HG03025 (cell line): ENCODE results near the gene KCNC4.
A peak's percentile ranks its signal among the peaks of the same experiment; 100 is the strongest.

Experiments used
- ATAC-seq: cut with Tn5 transposase; IDR thresholded peaks from one replicate; pipeline ENCODE4 v1.9.1; 2021; ENCODE audit warnings: mild to moderate bottlenecking, moderate library complexity; ENCODE audit not compliant: unreplicated experiment, low FRiP score

Gene KCNC4

DNA sequence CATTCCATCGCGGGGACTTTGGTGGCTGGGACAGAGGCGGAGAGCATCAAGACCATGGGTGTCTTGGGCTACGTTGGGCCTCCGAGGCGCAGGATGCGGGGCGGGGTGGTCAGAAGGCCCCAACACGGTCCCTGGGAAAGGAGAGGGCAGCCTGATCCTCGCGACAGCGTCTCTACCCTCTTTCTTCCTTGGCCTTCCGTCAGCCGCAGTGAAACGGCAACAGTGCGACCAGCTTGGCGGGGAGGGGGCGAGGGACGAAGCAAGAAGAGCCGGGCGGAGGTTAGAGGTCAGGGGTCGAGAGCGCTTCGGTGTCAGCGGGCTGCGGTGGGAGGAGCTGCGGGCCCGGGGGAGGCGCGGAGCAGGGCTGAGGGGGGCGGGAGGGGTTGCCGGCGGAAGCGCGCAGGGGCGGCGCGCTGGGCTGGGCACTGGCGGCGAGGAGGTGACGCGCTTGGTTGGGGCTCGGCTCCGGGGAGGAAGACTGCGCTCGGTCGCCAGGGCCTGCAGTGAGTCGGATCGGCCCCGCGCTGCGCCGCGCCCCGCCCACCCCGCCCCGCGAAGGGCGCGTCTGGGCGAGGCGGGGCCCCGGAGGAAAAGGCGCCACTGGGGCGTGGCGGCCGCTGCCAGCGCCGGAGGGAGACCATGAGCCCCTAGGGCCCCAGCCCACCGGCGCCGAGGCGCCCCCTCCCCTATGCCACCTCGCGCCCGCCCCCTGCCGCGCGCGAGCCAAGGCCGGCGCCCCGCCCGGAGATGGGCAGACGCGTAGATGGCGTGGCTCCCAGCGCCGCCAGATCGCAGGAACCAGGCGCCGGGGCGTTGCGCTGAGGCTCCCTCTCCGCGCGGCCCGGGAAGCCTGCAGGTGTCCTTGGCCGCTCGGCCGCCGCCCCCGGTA lies at the start of gene KCNC4:
Gene KCNC4, plus strand, starts transcription at position 600 of the 889 bp plus-strand sequence. CDS start 1,186 bp downstream, outside the sequence.
- ATAC-seq: peak; percentile 72

DNA sequence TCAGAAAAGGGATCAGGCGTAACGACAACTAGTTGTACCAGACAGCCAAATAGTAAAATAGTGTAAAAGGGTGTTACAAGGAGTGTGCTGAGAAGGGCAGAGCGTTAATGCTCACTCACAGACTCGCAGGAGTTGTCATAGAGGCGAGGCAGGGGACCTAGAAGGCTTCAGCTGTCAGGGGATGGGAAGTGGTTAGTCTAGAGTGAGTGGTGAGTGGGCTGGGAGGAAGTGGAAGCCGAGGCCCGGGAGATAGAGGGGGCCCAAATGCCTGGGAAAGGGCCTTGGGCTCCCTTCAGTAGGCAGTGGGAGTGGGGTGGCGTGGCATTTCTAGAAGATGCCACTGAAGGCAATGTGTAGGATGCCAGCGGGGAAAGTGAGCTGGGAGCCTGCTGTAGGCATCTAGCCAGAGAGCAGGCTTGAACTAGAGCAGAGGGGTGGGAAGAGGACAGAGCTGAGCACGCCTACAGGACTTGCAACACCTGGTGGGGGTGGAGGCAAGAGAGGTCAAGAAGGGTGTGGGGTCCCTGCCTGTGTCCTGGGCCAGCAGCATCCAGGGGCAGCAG lies 49.5 kb upstream of the KCNC4 start:
- no peak for ATAC-seq

DNA sequence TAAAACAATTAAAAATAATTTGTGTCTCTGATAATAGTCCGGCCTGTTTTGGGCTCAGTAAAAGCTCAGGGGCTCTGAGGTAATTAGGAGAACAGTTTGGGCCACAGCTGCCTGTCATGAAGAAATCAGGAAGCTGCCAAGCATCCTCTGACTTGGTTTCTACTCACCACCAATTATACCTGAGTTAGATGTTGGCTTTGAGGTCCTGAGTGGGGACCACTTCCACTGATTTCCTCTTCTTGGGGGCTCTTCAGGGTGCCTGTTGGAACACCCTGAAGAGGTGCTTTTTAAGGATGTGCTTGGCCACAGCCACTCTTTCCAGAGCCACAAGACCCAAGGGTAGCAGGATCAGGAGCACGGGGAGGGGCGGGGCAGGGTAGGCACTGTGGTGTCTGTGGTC lies 48.9 kb upstream of the KCNC4 start:
- no peak for ATAC-seq

DNA sequence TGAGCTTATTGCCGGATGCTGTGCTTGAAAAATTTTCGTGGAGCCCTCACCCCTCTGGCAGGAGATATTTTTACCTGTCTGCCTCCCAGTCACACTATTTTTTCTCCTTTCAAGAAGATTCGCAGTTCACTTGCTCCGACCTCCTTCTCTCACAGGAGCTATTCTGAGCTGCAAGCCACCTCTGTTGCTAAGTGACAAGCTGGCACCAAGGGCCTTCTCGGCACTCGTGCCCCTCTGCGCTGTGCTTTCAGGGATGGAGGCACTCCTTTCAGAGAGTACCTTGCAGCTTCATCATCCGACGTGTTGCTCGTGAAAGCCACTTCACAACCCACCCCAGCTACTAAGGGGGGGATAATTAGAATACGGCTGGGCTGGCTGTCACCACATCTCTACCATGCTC lies 48.3 kb upstream of the KCNC4 start:
- no peak for ATAC-seq

DNA sequence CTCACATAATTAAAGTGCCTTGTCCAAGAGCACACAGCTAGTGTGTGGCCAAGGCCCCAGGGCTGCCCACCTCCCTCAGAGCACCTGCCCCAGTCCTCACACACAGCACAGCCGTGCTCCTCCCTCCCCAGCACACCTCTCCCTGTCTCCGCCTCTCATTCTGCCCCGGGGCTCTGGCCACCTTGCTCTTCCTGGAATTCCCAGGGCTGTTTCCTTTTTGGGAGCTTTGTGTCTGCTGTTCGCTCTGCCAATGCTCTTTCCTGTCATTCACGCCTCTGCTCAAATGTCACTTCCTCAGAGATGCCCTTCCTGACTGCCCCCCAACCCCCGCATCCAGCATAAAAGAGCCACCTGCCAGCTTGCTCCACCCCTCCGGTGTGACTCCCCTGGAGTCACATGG lies 46.5 kb upstream of the KCNC4 start:
- no peak for ATAC-seq

DNA sequence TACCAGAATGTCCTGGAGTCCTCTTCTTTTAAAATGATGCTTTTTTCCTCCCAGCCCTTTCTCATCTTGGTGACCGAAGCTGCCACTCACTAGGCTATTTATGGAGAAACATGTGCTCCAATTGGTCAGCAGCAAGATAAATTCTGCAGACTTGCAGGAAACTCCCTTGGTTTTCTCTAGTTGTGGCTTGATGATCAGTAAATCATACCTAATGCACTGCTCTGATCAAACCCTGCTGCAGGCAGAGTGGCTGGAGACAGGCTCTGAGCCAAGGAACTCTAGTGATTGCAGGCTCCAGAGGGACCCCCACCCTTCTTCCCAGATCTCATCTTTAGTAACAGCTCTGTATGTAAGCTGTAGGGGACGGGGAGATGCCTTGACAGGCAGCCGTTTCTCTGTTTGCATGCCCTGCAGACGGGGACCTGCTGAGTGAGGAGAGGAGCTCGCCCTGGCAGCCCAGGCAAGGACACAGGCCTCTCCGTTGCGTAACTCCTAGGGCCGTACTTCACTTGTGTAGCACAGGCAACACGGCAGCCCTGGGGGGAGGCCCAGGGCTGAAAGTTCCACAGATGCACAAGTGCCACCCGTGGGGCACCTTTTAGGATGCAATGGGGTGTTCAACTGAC lies 45.3 kb upstream of the KCNC4 start:
- ATAC-seq: no peak

DNA sequence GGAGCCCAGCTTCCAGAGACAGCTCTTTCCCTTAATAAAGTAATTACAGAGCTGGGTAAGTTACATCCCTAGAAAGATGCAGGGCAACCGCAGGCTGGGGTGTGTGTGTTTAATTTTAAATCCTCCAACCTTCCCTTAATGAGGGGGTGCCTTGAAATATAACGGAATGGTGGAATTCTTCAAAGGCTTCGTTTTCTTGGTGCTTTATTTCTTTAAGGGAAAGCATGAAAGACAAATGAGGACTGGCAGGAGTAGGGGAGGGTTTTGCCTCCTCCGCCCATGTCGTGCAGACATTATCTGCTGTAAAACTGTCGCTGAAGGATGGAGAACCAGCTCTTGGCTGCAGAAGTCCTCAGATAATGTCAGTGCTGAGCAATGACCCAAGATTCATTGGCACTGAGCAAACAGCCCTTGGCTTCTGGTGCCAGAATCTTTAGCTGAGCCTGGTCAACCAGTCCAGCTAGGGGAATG lies 44.3 kb upstream of the KCNC4 start:
- no peak for ATAC-seq

DNA sequence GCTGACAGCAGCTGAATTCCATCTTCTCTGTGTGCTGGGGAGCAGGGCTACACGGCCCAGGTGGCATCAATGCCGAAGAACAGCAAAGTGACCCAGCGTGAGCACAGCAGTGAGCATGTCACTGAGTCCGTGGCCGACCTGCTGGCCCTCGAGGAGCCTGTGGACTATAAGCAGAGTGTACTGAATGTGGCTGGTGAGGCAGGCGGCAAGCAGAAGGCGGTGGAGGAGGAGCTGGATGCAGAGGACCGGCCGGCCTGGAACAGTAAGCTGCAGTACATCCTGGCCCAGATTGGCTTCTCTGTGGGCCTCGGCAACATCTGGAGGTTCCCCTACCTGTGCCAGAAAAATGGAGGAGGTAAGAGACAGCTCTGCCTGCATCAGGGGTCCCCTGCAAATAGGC lies 43.3 kb upstream of the KCNC4 start:
- no peak for ATAC-seq

DNA sequence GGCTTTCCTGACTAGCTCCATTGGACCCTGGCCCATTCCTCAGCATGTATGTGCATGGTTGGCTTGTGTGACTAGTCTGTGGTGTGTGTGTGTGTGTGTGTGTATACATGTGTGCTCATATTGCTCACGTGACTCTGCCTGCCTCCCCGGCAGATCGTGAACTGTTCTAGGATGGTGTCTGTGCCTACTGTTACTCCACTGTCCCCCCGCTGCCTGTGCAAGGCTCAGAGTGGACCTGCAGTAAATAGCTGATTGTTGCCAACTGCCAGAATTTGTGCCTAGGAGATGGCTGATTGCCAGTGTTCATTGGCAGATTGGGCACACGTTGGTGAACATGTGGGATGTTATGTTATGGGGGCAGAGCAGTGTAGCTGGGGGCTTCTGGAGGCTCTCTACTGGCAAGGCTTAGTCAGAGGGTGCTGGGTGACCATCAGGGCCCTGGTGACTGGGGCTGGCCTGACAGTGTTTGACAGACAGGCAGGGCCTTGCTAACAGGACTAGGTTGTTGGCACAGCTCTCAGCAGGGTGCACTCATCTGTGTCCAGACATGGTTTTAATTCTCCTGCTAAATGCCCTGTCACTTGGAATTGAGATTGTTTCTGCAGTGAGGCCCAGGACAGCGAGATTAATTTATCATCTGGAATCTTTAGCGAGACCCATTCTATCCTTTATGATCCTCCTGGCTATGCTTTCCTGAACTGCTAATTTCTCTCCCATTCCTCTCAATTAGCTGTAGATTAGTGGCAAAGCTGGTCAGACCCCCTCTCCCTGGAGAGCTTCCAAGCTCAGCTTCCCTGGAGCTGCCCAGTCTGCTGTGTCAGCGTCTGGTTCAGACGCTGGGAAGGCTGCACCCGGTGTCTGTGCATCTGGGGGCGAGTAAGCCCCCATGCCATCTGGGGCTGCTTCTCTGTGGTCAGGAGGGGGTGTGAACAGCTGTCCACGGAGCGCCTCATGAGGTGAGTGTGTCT lies 39.1 kb upstream of the KCNC4 start:
- ATAC-seq: no peak

DNA sequence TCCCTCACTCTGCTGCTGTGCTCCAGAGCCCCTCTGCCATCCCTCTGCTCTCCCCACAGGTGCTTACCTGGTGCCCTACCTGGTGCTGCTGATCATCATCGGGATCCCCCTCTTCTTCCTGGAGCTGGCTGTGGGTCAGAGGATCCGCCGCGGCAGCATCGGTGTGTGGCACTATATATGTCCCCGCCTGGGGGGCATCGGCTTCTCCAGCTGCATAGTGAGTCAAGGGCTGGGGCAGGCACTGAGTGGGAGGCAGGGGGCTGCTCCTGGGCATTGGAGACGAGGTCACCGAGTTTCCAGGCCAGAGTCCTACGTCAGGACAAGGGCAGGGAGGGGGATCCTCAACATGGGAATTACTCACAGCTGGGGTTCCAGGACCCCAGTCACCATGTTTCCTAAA lies 38.1 kb upstream of the KCNC4 start:
- ATAC-seq: no peak

DNA sequence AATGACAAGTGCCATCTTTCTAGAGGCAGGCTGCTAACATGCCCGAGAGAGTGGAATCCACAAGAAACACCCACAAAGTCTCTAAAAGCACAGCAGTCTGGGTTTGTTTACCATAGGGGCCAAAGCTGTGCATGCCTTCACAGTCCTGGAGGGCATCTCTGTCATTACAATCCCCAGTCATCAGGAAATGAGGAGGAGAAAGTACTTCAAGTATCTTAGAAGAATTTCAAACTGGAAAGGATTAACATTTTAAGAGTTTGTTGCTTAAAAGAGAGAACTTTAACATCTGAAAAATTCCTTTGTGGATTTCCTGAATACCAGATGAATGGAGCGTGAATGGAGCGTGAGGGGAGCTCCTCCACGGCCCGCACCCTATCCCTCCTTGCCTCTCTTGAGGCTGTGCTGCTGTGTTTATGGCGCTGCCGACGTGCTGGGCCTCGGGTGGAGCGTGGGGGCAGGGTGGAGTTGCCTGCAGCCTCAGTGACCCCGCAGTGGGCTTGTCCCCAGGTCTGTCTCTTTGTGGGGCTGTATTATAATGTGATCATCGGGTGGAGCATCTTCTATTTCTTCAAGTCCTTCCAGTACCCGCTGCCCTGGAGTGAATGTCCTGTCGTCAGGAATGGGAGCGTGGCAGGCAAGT lies 36.5 kb upstream of the KCNC4 start:
- ATAC-seq: no peak

DNA sequence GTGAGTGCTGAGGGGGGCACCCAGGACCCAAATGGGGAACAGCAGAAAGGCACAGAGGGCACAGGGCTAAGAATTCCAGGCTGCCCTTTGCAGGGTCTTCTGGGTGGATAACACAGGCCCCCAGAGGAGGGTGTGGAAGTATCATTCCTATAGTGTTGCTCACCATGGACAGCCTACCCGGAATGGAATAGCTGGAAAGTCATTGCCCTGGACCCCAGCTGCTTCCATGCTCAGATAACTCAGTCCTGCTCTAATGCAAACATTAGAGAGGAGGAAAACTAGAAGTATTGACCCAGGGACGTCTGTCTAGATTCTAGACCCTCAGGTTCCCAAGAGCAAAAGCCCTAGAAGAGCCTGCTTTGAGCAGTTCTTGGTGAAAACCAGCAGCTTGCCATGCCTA lies 35.2 kb upstream of the KCNC4 start:
- no peak for ATAC-seq

DNA sequence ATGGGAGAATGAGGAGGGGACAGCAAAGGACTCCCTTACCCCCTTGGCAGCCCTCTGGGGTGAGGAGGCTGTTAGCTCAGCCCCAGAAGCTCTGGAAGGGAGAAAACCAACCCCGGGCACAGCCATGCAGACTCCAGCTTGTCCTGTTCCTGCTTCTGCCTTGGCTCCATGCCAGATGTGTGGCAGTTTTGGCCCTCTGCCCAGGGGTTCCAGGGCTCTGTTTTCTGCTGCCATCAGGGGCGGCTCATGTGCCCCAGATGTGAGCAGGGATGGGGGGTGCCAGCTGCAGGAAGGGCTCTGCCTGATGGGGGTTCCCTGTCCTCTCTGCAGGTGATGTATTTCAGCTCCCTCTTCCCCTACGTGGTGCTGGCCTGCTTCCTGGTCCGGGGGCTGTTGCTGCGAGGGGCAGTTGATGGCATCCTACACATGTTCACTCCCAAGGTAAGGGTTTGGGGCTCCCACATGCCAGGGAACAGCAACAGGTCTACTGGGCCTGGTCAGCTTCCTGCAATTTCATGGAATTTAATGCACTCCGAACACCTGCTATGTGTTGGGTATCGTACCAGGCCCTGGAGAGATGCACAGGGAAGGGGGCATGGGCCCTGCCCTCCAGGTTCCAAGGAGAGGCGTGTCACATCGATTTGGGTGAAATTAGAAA lies 33.7 kb upstream of the KCNC4 start:
- ATAC-seq: no peak

DNA sequence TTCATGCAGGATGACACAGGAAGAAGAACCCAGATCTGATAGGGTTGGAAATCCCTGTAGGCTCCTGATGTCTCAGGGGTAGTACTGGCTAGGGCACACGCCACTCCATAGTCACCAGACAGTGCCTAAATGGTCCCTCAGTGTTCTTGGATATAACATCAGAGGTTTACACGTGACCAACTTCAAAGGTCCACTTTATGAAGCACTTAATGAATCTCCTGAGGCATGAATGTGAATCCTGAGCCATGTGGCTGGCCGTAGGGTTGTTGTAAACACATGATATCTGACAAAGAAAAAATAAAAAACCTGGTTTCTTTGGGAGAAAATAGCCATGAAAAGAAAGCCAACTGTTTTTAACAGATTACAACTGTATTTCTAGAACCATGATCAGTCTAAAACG lies 32.3 kb upstream of the KCNC4 start:
- ATAC-seq: no peak

DNA sequence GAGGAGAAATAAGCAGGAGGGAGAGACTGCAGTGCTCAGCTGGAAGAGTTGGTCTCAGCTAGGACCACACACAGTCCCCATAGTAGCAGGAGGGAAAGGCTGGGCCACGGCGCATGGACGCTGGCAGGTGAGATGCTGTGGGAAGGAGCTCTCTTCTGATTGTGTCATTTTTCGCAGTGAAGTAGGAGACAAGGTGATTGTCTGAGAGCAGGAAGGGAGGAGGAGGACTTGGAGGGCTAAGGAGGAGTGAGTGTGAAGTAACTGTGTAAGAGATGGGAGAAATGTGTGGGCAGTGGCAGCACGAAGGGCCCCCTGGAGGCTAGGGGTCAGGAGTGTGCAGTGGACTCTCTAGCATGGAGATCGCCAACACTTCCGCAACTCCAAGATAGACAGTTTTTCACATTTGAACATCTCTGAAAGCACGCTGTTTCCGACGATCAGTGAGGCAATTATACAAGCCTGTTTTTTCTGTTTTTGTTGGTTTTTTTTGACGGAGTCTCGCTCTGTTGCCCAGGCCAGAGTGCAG lies 26.4 kb upstream of the KCNC4 start:
- ATAC-seq: no peak

DNA sequence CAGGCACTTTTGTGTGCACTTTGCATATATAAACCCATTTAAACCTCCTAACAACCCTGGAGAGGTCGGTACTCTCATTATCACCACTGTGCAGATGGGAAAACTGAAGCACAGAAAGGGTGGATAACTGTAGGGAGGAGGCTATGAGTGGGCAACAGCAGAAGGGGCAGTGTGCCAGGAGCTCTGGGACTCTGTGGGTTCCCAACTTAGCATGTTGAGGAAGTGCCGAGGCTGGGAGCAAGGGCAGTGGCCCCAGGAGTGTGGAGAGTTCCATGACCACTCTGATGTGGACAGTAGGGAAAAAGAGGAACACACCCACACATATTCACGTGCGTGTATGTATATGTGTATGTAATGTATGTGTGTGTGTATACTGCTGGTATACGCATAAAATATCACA lies 25.7 kb upstream of the KCNC4 start:
- no peak for ATAC-seq

DNA sequence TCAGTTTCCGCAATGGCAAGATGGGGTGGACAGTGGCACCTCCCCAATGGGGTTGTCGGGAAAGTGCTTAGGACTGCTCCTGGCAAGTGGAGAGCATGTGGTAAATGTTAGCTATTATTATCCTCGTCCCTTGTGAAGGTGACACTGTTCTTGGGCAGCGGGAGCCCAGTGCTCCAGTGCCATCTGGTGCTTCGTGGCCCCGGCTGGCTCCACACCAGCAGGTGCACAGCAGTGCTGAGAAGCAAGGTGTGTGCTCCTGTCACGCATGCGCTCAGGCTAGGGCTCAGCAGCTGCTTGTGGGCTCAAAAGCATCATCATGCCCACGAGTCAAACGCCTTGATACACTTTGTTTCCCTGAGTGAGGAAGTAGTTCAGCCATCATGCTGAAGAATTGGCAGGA lies 24.9 kb upstream of the KCNC4 start:
- no peak for ATAC-seq

DNA sequence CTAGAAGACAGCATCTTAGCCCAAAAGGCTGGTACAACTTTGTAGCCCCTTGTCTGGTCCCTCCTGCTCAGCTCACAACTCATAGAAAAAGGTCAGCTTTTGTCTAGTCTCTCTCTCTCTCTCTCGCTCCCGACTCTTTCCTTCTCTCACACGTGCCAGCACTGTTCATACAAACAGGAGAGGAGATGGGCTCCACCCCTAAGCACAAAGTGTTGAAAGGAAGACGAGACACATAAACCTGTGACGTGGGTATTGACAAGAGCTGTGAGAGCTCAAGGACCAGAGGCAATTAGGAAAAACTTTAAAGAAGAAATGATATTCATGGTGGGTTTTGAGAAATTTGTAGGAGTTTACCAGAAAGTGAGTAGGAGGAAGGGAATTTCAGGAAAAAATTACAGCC lies 23.6 kb upstream of the KCNC4 start:
- ATAC-seq: no peak

DNA sequence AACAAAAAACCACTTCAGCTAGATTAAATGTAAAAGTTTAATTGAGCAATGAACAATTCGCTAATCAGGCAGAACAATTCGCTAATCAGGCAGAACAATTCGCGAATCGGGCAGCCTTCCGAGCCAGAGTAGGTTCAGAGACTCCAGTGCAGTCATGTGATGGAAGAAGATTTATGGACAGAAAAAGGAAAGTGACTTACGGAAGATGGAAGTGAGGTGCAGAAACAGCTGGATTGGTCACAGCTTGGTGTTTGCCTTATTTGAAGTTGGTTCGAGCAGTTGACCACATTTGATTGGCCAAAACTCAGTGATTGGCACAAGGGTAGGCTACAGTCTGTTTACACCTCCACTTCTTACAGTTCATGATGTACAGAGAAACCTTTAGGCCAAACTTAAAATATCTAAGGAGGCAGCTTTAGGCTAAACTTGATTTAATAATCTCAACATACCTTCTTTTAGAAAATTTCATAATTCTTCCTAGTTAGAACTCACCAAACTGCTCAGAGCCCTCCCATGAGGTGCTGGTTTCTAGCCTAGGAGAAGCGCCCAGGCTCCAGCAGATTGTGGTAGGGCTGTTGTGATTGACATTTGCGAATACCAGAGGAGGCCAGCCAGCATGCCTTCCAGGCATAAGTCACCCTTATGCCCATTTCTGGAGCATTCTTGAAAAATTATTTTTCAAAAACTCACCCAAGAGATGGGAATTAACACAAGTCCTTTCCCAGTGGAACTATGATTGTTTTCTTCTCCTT lies 22.8 kb upstream of the KCNC4 start:
- ATAC-seq: no peak
